GM23248 (cell line): Measurements from ENCODE around the gene EHBP1L1.

Experiments used
- EZH2 ChIP-seq: fragments of 200-600 bp; sonication (generic); IDR thresholded peaks from 2 replicates; pipeline ENCODE4 v1.6.1; 2018; ENCODE audit warnings: antibody characterized with exemption, mild to moderate bottlenecking; ENCODE audit not compliant: insufficient read depth, poor library complexity, severe bottlenecking
- EZH2phosphoT487 ChIP-seq: fragments of 200-600 bp; sonication (generic); IDR thresholded peaks from 2 replicates; pipeline ENCODE4 v1.6.1; 2018; ENCODE audit warnings: antibody characterized with exemption, moderate library complexity, mild to moderate bottlenecking, low read depth; ENCODE audit not compliant: insufficient read depth

DNA sequence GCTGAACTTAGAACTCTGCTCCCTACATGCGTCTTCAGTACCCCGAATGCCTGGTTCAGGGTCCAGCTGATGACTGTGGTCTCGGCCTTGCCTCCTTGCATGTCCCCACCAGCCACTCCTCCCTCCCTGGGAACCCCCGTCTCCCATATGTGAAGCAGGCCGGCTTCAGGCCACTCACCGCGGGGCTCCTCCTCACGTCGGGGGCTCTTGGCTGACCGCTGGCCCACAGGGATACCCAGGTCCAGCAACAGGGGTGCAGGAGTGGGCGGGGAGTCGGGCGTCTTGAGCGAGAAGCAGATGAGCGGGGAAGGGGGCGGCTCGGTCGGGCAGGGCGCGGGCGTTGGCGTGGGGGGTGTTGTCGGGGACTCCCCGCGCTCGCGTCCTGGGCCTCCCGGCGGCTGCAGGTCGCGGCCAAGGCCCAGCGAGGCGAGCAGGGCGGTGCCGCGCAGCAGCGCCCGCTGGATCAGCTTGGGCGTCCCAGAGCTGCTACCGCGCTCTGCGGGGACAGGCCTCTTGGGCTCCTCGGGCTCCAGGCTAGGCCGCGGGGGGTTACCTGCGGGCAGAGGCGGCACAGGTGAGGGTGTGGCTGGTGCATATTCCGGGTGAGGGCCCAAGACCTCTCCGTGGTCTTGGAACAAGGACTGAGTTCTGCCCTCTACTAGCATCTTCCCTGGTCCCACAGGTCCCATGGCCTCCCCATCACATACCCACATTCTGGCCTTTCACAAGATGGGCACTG is 23.5 kb downstream of the EHBP1L1 start:
- TF ChIP-seq EZH2 (no peak), EZH2phosphoT487 (no peak)
